SKM-1 treated with dmso at 0.1 percent for 144 hours (cell line): ENCODE results near the gene PAWR.
"Not testable (repeated sequence)": the region's sequence is repeated elsewhere in the genome, so short reads cannot be mapped to it uniquely, and the experiment has no call there.

Source experiments
- DNase-seq: peaks from one replicate; lab custom pipeline; 2025; ENCODE audit not compliant: unreplicated experiment; lab: John Stamatoyannopoulos, UW

The PAWR gene

DNA sequence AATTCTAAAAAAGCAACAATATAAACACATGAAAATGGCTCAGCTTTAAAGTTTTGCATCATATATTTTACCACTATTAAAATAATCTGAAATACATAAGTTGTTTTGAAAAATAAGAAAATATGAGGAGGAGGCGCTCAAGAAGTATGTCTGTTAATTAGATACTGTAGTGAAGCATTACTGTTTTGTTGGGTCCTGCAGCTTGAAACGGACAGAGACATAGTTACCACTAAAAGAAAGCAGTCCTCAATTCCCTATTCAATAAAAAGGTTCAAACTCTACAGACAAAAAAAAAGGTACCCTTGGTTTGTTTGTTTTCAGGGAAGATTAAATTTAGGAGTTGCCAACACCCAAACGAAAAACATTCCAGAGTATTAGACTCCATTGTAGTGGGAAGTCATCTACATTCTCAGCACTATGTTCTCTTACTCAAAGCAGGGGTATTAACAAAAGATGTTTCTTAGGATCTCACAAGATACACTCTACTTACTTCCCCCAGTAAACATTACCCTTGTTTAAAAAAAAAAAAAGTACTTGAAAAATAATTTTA lies 3.0 kb downstream of the PAWR start:
- DNase-seq = no peak

DNA sequence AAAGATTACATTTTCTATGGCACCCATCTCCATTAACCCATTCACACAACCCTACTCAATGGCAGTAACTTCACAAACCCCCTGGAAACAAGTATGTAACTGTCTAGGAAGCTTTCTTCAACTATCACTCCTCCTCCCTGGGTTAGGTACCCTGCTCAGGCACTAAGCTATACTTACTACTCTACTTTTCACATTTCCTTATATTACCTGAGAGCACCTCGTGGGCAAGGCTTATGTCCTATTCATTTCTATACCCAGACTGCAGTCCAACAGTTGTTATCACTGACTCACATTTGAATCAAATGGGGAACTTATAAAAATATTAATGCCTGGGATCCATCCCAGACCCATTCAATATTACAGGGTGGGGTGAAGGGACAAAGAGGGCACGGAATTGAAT lies 4.6 kb downstream of the PAWR start:
- DNase-seq = no peak

DNA sequence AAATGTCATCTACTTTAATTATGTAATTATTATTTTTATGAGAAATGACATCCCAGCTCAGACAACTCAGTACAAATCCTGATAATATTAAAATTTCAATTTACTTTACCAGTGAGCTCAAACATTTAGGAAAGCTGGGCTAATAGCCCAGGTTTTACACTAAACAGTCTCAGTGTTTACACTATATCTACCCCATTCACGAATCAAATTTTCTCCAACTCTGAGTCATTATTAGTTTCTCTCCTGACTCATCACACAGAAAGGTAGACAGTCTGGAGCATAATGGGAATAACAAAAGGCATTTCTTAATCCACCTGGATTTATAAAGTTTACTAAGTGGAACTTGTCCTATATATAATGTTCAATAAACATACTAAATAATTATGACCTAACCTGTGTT lies 5.7 kb downstream of the PAWR start:
- no peak for DNase-seq

DNA sequence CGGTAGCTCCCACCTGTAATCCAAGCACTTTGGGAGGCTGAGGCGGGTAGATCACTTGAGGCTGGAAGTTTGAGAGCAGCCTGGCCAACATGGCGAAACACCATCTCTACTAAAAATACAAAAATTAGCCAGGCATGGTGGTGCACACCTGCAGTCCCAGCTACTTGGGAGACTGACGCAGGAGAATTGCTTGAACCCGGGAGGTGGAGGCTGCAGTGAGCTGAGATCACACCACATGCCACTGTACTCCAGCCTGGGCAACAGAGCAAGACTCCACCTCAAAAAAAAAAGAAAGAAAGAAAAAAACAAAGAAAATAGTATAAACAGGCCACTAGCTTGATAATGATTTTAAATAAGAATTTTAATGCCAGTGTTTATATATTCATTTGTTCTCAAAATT lies 6.4 kb downstream of the PAWR start:
- not testable (repeated sequence) for DNase-seq

DNA sequence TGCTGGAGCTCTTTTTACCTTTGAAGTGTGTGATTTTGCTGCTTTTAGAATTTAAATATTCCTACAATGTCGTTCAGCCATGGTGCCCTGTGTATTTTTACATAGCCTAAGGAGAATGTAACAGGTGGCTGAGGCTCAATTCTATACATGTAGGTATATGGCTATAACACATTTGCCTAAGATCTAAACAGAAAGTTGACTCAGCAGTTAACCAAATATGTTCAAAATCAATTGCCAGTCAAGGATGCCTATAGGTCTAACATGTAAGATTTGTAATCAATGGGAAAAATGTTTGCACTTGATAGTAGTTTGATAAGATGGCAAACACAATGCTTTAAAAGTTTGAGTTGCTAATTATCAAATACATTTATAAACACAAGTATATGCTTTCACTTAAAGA lies 8.2 kb downstream of the PAWR start:
- no peak for DNase-seq

DNA sequence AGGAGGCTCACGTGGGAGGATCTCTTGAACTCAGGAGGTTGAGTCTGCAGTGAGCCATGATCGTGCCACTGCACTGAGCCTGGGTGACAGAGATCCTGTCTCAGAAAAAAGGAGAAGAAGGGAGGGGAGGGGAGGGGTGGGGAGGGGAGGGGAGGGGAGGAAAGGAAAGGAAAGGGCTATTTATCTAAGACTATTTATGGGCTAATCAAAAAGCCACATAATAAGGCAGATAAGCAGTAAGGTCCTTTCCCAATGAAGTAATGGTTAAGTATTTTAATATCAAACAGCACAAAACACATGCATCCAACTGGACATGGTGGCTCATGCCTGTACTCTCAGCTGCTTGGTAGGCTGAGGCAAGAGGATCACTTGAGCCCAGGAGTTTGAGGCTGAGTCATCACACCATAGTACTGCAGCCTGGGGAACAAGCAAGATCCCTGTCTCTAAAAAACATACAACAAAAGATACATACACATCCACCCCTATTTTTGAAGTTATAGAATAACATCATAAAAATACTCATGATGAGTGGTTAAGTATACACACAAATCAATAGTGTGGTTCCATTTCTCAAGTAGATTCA lies 9.7 kb downstream of the PAWR start:
- no peak for DNase-seq

DNA sequence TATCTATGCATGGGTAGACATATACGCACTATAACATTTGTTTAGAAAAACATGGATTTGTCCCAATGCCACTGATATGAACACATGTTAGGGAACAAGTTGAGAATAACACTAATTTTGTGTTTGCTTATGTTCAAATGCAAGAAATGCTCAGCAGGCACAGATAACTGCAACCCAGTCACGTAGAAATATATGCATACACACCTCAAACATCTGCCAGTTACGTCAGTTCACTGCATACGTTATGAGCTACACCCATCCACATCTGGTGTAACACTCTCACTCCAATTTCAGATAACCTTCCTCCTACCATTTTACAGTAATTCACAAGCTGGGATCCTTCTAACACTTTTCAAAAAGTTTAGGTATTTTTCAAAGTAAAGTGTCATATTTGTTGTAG lies 10.7 kb downstream of the PAWR start:
- no peak for DNase-seq

DNA sequence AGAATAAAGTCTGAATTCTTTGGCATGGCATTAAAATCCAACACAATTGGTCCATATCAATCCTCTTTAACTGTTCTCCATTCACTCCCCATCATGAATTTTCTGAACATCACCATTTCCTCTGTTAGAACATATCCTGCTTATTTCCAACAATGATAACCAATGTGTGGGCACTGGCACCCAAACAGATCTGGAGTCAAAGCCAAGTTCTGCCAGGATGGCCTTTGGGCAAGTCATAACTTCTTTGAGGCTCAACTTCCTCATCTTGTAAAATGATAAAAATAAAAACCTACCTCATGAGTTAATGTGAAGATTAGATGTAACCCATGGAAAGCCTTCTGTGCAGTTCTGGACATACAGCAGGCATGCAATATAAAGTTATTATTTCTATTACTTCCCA lies 12.5 kb downstream of the PAWR start:
- DNase-seq = no peak

DNA sequence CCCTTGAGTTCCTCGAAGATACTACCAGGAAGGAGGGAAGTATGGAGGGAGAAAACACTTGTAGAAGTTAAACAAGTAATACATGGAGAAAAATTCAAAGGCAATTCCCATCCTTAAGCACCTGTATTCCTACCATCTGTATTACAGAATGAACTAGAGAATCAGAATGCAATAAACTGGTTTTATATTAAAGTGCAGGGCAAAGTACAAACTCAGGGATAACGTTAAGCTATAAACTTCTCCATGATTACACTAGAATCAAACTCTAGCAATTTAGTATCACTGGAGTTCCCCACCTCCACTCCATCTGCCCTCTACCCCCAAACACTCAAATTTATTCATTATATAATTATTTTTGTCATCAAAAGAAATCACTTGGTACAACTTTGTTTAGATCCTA lies 13.1 kb downstream of the PAWR start:
- no peak for DNase-seq

DNA sequence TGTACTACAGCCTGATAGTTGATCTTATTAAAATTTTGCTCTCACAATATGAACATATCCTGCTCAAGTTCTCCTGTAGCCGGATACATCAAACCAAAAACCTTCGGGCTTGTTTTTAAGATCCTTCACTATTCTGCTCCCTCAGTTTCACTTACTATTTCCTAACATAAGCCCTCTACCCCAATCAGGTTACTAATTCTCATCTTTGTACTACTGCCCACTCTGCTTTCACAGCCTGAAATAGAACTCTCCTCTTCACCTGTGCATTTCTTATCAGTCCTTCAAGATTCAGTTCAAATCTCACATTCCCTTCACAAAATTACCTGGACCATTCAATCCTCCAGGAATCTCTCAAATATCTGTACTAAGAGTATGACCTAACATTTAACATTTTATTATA lies 14.2 kb downstream of the PAWR start:
- no peak for DNase-seq

DNA sequence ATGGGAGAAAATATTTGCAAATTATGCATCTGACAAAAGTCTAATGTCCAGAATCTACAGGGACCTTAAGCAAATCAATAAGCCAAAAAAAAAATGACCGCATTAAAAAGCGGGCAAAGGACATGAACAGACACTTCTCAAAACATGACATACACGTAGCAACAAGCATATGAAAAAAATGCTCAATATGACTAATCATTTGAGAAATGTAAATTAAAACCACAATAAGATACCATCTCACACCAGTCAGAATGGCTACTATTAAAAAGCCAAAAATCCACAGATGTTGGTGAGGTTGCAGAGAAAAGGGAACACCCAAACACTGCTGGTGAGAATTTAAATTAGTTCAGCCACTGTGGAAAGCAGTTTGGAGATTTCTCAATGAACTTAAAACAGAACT lies 16.1 kb downstream of the PAWR start:
- DNase-seq = no peak

DNA sequence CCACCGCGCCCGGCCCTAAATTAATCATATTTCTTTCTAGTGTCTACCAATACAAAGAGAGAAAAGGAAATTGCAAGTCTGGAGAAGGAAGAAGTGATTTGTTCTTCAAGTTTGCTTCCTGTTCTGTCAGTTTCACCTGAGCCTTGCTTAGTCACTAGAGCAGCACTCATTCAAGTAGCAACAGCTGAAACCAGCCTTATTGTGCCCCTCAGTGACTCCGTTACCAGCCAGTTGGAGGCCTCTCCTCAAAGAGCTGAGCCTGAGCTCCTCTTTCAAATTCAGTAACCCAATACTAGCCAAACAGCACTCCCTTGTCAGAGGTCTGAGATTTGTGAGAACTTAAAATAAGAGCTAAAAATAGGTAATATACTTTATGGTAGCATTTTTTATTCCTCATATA lies 17.4 kb downstream of the PAWR start:
- no peak for DNase-seq

DNA sequence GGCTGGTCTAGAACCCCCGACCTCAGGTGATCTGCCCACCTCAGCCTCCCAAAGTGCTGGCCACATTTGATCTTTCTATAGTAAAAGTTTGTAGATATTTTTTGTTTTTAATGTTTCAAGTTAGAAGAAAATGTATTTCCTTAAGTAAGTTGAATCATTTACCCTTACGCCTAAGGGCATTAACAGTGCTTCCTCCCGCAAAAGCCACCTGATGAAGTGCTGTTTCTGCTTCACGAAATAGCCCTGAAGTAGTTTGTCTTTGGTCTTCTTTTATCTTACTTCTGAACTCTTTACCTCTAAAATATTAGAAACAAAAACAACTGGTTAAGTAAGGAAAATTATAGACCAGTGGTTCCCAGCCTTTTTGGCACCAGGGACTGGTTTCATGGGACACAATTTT lies 22.7 kb downstream of the PAWR start:
- DNase-seq = no peak

DNA sequence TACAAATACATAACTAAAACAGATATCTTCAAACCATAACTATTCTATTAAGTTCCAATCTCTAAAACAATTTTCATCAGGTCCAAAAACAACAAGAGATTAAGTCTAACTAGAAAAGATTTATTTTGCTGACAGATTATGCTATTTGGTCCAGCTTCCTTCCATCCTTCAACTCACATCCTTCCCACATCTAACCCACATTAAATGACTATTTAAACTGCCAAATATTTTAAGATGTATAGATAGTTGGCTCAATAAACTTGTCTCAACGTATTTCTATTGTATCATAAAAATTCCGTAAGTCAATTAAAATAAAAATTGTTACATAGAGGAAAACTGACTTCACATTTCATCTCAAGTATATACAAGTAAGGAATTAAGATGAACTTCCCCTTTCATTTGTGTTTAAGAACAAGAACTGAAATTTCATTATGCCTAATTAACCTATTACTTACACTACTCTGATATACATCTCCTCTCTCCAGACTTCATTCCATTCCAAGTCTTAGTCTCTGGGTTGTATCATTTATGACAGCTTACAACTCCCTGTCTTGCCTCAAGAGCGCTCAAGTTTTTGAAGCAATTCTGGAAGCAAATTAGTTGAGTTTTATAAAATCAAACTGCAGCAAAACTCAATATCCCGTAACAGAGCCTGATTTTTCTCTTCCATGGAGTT lies 25.4 kb downstream of the PAWR start:
- no peak for DNase-seq

DNA sequence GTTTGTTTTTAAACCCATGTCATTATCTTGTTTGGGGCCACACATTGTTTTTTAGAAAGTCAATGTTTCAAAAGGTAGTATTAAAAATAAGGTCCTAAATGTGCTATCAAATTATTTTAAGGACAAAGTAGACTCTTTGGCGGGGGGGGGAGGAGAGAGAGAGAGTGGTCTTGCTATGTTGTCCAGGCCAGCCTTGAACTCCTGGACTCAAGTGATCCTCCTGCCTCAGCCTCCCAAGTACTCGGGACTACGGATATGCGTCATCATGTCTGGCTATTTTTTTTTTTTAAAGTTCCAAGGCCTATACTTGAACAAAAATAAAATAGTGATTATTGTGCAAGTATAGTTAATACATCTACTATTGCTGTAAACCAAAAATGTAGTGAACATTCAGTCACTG lies 26.2 kb downstream of the PAWR start:
- no peak for DNase-seq

DNA sequence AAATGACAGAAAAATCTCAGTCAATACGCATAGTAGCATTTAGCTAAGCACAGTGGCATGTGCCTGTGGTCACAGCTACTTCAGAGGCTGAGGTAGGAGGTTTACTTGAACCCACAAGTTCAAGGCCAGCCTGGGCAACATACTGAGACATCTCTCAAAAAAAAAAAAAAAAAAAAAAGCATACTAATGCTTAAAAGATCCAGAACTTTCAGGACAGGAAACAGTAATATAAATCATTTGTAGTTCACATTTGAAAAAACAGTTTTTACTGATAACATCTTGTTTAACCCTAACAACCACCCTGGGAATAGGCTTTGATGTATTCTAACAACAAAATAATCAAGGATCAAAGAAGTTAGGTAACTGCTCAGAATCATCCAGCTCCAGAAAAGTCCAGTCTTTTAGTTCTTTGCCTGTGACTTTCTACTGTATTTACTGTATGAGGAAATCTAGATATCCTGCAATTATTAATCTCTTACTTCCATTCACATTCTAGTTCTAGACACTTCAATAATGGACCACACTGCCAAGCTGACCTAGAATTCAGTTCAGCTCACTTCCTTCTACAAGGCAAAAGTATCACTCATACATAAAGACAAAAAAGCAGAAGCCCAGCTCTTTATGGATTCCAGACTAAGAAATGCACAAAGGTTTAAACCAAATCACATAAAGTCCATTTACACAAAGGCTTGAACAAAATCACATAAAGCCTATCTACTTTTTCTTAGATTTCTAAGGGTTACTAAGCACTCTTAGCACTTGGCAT lies 28.5 kb downstream of the PAWR start:
- DNase-seq = no peak

DNA sequence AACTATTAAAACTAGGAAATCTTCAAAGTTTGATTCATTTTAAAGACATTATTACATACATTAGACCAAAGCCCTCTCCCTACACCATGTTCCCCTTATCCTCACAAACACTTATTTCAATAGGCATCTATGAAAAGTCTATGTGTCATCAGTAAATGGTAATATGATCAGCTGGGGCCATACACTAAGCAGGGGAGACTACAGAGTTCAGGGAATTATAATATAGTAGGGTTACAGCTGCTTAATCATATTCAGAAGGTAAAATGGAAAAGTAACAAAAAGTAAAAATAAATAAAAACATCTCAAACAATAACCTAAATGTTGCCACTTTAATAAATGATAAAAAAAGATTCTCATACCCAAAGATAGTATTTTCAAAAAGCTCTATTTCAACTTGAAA lies 29.1 kb downstream of the PAWR start:
- DNase-seq = no peak

DNA sequence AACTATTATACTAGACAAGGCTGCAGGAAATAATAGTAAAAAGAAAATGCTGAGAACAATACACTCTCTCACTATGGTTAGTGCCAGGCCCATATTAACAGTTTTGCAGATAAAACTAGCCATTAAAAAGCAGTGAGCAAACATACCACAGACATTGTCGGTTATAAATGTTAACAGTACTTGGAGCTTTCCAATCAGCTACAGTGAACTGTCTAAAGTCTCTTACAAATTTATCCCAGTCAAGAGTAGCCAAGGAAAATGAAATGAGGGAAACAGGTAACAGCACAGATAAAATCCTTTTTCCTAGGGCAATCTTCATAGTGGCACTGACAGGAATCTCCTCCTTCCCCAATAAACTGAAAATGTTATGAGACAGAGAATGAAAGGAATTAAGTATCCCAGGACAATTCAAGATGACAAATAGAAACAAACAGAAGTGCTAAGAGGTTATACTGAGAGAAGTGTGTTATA lies 30.8 kb downstream of the PAWR start:
- no peak for DNase-seq

DNA sequence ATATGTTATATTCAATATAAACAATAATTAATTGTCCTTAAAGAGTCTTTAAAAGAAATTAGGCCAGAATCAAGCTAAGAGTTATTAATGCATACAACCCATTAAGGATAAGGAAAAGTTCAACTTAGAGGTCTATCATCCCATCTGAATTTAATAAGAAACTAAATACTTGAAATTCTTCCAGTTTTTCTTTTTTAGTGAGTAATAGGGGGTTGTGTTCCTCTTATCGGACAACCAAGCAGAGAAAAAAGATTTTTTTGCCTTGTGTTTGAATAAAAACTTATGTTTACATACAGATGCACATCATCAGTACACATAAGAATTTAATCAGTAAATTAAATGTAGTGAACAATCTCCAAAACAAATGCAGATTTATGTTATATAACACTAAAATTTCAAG lies 32.5 kb downstream of the PAWR start:
- DNase-seq = no peak

DNA sequence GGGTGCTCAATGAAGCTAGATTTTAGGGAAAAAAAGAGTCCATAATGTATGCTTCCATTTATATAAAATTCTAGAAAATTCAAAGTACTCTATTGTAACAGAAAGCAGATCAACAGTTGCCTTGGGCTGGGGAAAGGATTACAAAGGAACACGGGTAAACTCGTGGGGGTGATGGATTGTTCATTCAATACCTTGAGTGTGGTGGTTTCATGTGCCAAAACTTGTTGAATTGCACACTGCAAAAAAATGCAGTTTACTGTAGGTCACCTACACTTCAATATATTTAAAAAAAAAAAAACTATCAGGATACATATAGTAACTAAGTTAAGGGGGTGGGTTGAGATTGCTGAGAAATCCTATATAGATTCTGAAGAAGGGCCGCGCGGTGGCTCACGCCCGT lies 33.6 kb downstream of the PAWR start:
- no peak for DNase-seq

DNA sequence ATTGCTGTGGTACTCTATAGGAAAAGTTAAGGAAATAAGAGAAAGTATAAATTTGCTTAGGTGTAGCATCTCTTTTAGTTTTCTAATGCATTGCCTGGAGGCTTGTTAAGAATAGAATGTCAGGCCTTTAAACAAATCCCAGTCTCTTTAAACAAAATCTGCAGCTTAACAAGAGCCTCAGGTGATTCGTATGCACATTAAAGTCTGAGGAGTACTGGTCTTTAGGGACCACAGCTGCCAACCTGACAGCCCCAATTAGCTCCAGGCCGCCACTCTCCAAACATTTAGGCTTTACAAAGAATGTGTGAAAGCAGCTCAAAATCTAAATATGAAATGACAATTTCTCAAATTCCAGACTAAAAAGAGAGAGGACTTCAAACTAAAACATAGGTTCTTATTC lies 35.7 kb downstream of the PAWR start:
- DNase-seq = no peak

DNA sequence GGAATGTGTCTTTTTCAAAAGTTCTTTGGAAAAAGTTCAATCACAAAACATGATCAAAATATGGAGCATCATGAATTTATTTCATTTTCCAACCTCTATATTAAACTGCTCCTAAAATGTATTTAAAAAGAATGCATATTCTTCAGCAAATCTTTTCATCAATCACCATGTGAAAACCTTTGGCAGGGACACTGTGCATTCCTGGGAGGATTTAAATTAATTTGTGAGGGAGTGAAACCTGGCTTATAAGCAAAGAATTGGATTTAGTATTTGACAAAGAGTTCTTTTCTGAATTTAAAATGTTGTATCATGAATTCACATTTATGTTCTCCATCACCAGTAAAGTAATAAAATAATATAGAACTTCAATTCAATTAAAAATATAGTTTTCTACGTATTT lies 38.2 kb downstream of the PAWR start:
- DNase-seq = no peak
